MM.1S (cell line): ENCODE data around the gene SLC44A5.

ENCODE experiments used
- DNase-seq: peaks from one replicate; pipeline ENCODE4 v3.0.0-alpha.2; 2015
- H2AFZ ChIP-seq: fragments of 300-600 bp; sonication (generic); 2 replicates; pipeline ENCODE4 v1.6.0; 2016; ENCODE audit warnings: antibody characterized with exemption, low read length
- H3F3A ChIP-seq: fragments of 300-600 bp; sonication (generic); 2 replicates; pipeline ENCODE4 v1.6.1; 2016; ENCODE audit warnings: mild to moderate bottlenecking, antibody characterized with exemption, low read length, moderate library complexity, mixed read lengths; ENCODE audit not compliant: insufficient read depth
- H3K27ac ChIP-seq: fragments of 300-600 bp; sonication (generic); 2 replicates; pipeline ENCODE4 v1.5.1; 2016; ENCODE audit warnings: mild to moderate bottlenecking, low read length
- H3K27me3 ChIP-seq: fragments of 300-600 bp; sonication (generic); replicated peaks from 2 replicates; pipeline ENCODE4 v1.6.0; 2016; ENCODE audit warnings: low read length; ENCODE audit not compliant: insufficient read depth
- H3K36me3 ChIP-seq: fragments of 300-600 bp; sonication (generic); replicated peaks from 2 replicates; pipeline ENCODE4 v1.6.1; 2016; ENCODE audit warnings: mild to moderate bottlenecking, low read length, mixed read lengths; ENCODE audit not compliant: insufficient read depth
- H3K4me1 ChIP-seq: fragments of 300-600 bp; sonication (generic); 2 replicates; pipeline ENCODE4 v1.6.1; 2016; ENCODE audit warnings: low read length, mixed read lengths
- H3K4me2 ChIP-seq: fragments of 300-600 bp; sonication (generic); 2 replicates; pipeline ENCODE4 v1.6.0; 2016; ENCODE audit warnings: low read depth, low read length
- H3K4me3 ChIP-seq: fragments of 300-600 bp; sonication (generic); 2 replicates; pipeline ENCODE4 v1.5.1; 2016; ENCODE audit warnings: low read length, mixed read lengths
- H3K79me2 ChIP-seq: fragments of 300-600 bp; sonication (generic); 2 replicates; pipeline ENCODE4 v1.6.1; 2016; ENCODE audit warnings: mixed run types, low read length, mixed read lengths
- H3K9ac ChIP-seq: fragments of 300-600 bp; sonication (generic); 2 replicates; pipeline ENCODE4 v1.6.1; 2016; ENCODE audit warnings: low read length, mixed read lengths
- H3K9me2 ChIP-seq: fragments of 300-600 bp; sonication (generic); replicated peaks from 2 replicates; pipeline ENCODE4 v1.6.1; 2016; ENCODE audit warnings: mild to moderate bottlenecking, low read length, mixed read lengths; ENCODE audit not compliant: insufficient read depth
- H3K9me3 ChIP-seq: fragments of 300-600 bp; sonication (generic); replicated peaks from 2 replicates; pipeline ENCODE4 v1.6.1; 2016; ENCODE audit warnings: mild to moderate bottlenecking, low read length, mixed read lengths; ENCODE audit not compliant: insufficient read depth
- H4K20me1 ChIP-seq: fragments of 300-600 bp; sonication (generic); 2 replicates; pipeline ENCODE4 v1.6.1; 2016; ENCODE audit warnings: mild to moderate bottlenecking, low read length, moderate library complexity, mixed read lengths; ENCODE audit not compliant: insufficient read depth
- CTCF ChIP-seq: fragments of 300-600 bp; sonication (generic); IDR thresholded peaks from 2 replicates; pipeline ENCODE4 v1.5.1; 2016; ENCODE audit warnings: antibody characterized with exemption, low read length, mixed read lengths
- EZH2 ChIP-seq: fragments of 300-600 bp; sonication (generic); optimal IDR thresholded peaks from 2 replicates; pipeline ENCODE3; 2017; ENCODE audit warnings: low read depth, mild to moderate bottlenecking, antibody characterized with exemption, low read length, mixed read lengths
- EZH2phosphoT487 ChIP-seq: fragments of 300-600 bp; sonication (generic); IDR thresholded peaks from 2 replicates; pipeline ENCODE4 v1.6.1; 2018; ENCODE audit warnings: antibody characterized with exemption, low read length

The SLC44A5 gene

GRCh38 chr1:75548721-75549480 lies 62.0 kb downstream of the SLC44A5 start:
- Histone ChIP-seq H3K79me2 (no peaks in the 10 kb centered on the region), H3K36me3 (no peaks in the 10 kb centered on the region), H3F3A (no peaks in the 10 kb centered on the region), H3K9ac (no peak overlapping the region), H3K27me3 (no peaks in the 10 kb centered on the region), H3K4me1 (no peaks in the 10 kb centered on the region), H3K4me3 (no peak overlapping the region), H3K9me3 (no peaks in the 10 kb centered on the region), H3K27ac (no peak overlapping the region), H3K9me2 (no peaks in the 10 kb centered on the region), H3K4me2 (no peak overlapping the region), H2AFZ (no peak overlapping the region), H4K20me1 (no peaks in the 10 kb centered on the region)
- DNase-seq = no peak
- TF ChIP-seq EZH2 (no peak), EZH2phosphoT487 (no peak), CTCF (no peak)

- H4K20me1 ChIP-seq = no peaks in the 10 kb centered on the region
- no peaks in the 10 kb centered on the region for H3K9me3 ChIP-seq
- no peaks in the 10 kb centered on the region for H3K4me1 ChIP-seq
- no peak overlapping the region for H2AFZ ChIP-seq
- no peaks in the 10 kb centered on the region for H3K27me3 ChIP-seq
- no peaks in the 10 kb centered on the region for H3K79me2 ChIP-seq
- no peak overlapping the region for H3K27ac ChIP-seq
- no peaks in the 10 kb centered on the region for H3K36me3 ChIP-seq
- DNase-seq = no peak
- H3K9me2 ChIP-seq = no peaks in the 10 kb centered on the region
- TF ChIP-seq EZH2 (no peak), EZH2phosphoT487 (no peak), CTCF (no peak)
- no peak overlapping the region for H3K4me3 ChIP-seq
- no peaks in the 10 kb centered on the region for H3F3A ChIP-seq
- no peak overlapping the region for H3K9ac ChIP-seq
- H3K4me2 ChIP-seq = no peak overlapping the region
These were observed 67.2 kb downstream of the SLC44A5 start for GRCh38 chr1:75543705-75544104.

GRCh38 chr1:75542818-75543570 lies 67.9 kb downstream of the SLC44A5 start:
- no peaks in the 10 kb centered on the region for H3F3A ChIP-seq
- H3K27me3 ChIP-seq = no peaks in the 10 kb centered on the region
- no peak overlapping the region for H3K4me2 ChIP-seq
- no peak for DNase-seq
- no peak overlapping the region for H3K9ac ChIP-seq
- no peaks in the 10 kb centered on the region for H3K9me3 ChIP-seq
- H3K79me2 ChIP-seq = no peaks in the 10 kb centered on the region
- no peak overlapping the region for H3K4me3 ChIP-seq
- H4K20me1 ChIP-seq = no peaks in the 10 kb centered on the region
- no peak overlapping the region for H3K27ac ChIP-seq
- H2AFZ ChIP-seq = no peak overlapping the region
- no peaks in the 10 kb centered on the region for H3K9me2 ChIP-seq
- TF ChIP-seq EZH2phosphoT487 (no peak), EZH2 (no peak), CTCF (no peak)
- H3K4me1 ChIP-seq = no peaks in the 10 kb centered on the region
- no peaks in the 10 kb centered on the region for H3K36me3 ChIP-seq
